ENCODE results near the gene ASTN1. TPM values are rescaled to one million over a fixed set of nuclear protein-coding genes. Genes with fewer than 3 reads are reported as not detected.

ASTN1 gene
- total RNA-seq, 1 experiment from 2014 or later = 0.13 TPM

- peaks cover 7% of the 10 kb centered on the region for H3K4me1 ChIP-seq (replicated peaks)
- H3K9me3 ChIP-seq (replicated peaks) = no peaks in the 10 kb centered on the region
- no peak overlapping the region for H3K4me3 ChIP-seq
- no peak for DNase-seq (ENCODE audit: low read depth in 1 of 2, low spot score in 2 of 2)
- H3K27me3 ChIP-seq (replicated peaks) = peaks cover 2% of the 10 kb centered on the region; the same call in 1 of the 2 replicates
- H3K36me3 ChIP-seq = no peaks in the 10 kb centered on the region
- H3K27ac ChIP-seq = no peak overlapping the region
These were observed 333.4 kb downstream of the ASTN1 start for GRCh38 chr1:176831150-176831549.

GRCh38 chr1:176829261-176829660, 335.3 kb downstream of the ASTN1 start:
- Histone ChIP-seq H3K36me3 (no peaks in the 10 kb centered on the region), H3K4me3 (no peak overlapping the region), H3K27ac (no peak overlapping the region), H3K27me3 (replicated peaks) (peaks cover 2% of the 10 kb centered on the region; the same call in 1 of the 2 replicates), H3K9me3 (replicated peaks) (no peaks in the 10 kb centered on the region), H3K4me1 (replicated peaks) (peaks cover 7% of the 10 kb centered on the region)
- DNase-seq (ENCODE audit: low read depth in 1 of 2, low spot score in 2 of 2) = peak in 1 of 2 experiments; percentile 18

GRCh38 chr1:176826265-176826664, 338.2 kb downstream of the ASTN1 start:
- no peak overlapping the region for H3K4me3 ChIP-seq
- peaks cover 15% of the 10 kb centered on the region for H3K4me1 ChIP-seq (replicated peaks)
- no peaks in the 10 kb centered on the region for H3K9me3 ChIP-seq (replicated peaks)
- no peak overlapping the region for H3K27ac ChIP-seq
- no peaks in the 10 kb centered on the region for H3K36me3 ChIP-seq
- H3K27me3 ChIP-seq (replicated peaks) = no peaks in the 10 kb centered on the region
- no peak for DNase-seq (ENCODE audit: low read depth in 1 of 2, low spot score in 2 of 2)

GRCh38 chr1:176820391-176821031, 344.0 kb downstream of the ASTN1 start:
- Histone ChIP-seq H3K4me1 (replicated peaks) (peaks cover 21% of the 10 kb centered on the region), H3K27ac (peak overlapping the region; percentile 19), H3K9me3 (replicated peaks) (no peaks in the 10 kb centered on the region), H3K27me3 (replicated peaks) (no peaks in the 10 kb centered on the region), H3K36me3 (no peaks in the 10 kb centered on the region), H3K4me3 (no peak overlapping the region)
- peak in 1 of 2 experiments; percentile 83 for DNase-seq (ENCODE audit: low read depth in 1 of 2, low spot score in 2 of 2)

GRCh38 chr1:176816232-176816631, 348.3 kb downstream of the ASTN1 start:
- Histone ChIP-seq H3K36me3 (no peaks in the 10 kb centered on the region), H3K27ac (no peak overlapping the region), H3K27me3 (replicated peaks) (no peaks in the 10 kb centered on the region), H3K9me3 (replicated peaks) (no peaks in the 10 kb centered on the region), H3K4me3 (no peak overlapping the region), H3K4me1 (replicated peaks) (peaks cover 23% of the 10 kb centered on the region)
- no peak for DNase-seq (ENCODE audit: low read depth in 1 of 2, low spot score in 2 of 2)

- Histone ChIP-seq H3K27me3 (replicated peaks) (no peaks in the 10 kb centered on the region), H3K36me3 (no peaks in the 10 kb centered on the region), H3K4me1 (replicated peaks) (peaks cover 24% of the 10 kb centered on the region)
These were observed 348.9 kb downstream of the ASTN1 start for GRCh38 chr1:176815621-176816020.

GRCh38 chr1:176811511-176812288, 352.8 kb downstream of the ASTN1 start:
- Histone ChIP-seq H3K4me3 (no peak overlapping the region), H3K27ac (peak overlapping the region; percentile 93), H3K4me1 (replicated peaks) (peaks cover 23% of the 10 kb centered on the region), H3K9me3 (replicated peaks) (no peaks in the 10 kb centered on the region), H3K36me3 (no peaks in the 10 kb centered on the region), H3K27me3 (replicated peaks) (no peaks in the 10 kb centered on the region)
- DNase-seq (ENCODE audit: low read depth in 1 of 2, low spot score in 2 of 2) = peak; percentile 72 to 81

More at GRCh38 chr1:176815621-176816020, 348.9 kb downstream of the ASTN1 start:
- H3K4me3 ChIP-seq = no peak overlapping the region
- DNase-seq (ENCODE audit: low read depth in 1 of 2, low spot score in 2 of 2) = no peak
- H3K27ac ChIP-seq = no peak overlapping the region
- H3K9me3 ChIP-seq (replicated peaks) = no peaks in the 10 kb centered on the region

- DNase-seq (ENCODE audit: low read depth in 1 of 2, low spot score in 2 of 2) = no peak
- no peaks in the 10 kb centered on the region for H3K36me3 ChIP-seq
These were observed 355.2 kb downstream of the ASTN1 start for GRCh38 chr1:176809292-176809691.

More at GRCh38 chr1:176809292-176809691, 355.2 kb downstream of the ASTN1 start:
- no peak overlapping the region for H3K4me3 ChIP-seq
- no peak overlapping the region for H3K27ac ChIP-seq
- H3K4me1 ChIP-seq (replicated peaks) = peaks cover 23% of the 10 kb centered on the region
- no peaks in the 10 kb centered on the region for H3K9me3 ChIP-seq (replicated peaks)
- H3K27me3 ChIP-seq (replicated peaks) = no peaks in the 10 kb centered on the region

Other genes with a start within 250 kb of the ASTN1 start
- not detected in 2 replicates for gene BRINP2, start 6.2 kb upstream of the ASTN1 start, total RNA-seq (2014; rRNA removed; shearing (Covaris generic))

Data from SJSA1 (cell line).